Activated T-helper 1 cell treated with anti-CD3 and anti-CD28 coated beads, Interleukin-12 subunit alpha, Interleukin-12 subunit beta, Interleukin-2, Interleukin-4 antibody, amounts not matched to agents 30 ng/mL and 10 ng/mL and 1 ng/mL, durations not matched to agents 14 hours and 24 hours and 36 hours (primary cell): ENCODE results near the gene PLA2G6. TPM values are rescaled to one million over a fixed set of nuclear protein-coding genes. Genes with fewer than 3 reads are reported as not detected.

Experiments used
- total RNA-seq: library from RNA; stranded (reverse); gene quantifications from 2 replicates; pipeline ENCODE4 v1.2.3, GENCODE V29; 2022

The PLA2G6 gene
- total RNA-seq, 1 donor from 2014 or later, result 34.8 TPM

Other genes with a start within 250 kb of the PLA2G6 start
- gene C22orf23, start 228.2 kb downstream of the PLA2G6 start, total RNA-seq, result 0.61 TPM in 1 of 2 replicates, not detected in the other
- 102 and 120 TPM in 2 replicates for gene POLR2F, start 228.1 kb downstream of the PLA2G6 start, total RNA-seq
- not detected in 2 replicates for gene SOX10, start 197.3 kb downstream of the PLA2G6 start, total RNA-seq
- gene PICK1, start 124.4 kb downstream of the PLA2G6 start, total RNA-seq, result 12.0 and 14.8 TPM in 2 replicates
- gene SLC16A8, start 97.6 kb downstream of the PLA2G6 start, total RNA-seq, result 0.34 TPM in 1 of 2 replicates, not detected in the other
- 0.29 and 0.32 TPM in 2 replicates for gene BAIAP2L2, start 71.1 kb downstream of the PLA2G6 start, total RNA-seq
- gene MAFF, start 20.2 kb upstream of the PLA2G6 start, total RNA-seq, result 12.3 and 12.5 TPM in 2 replicates
- 36.6 and 39.1 TPM in 2 replicates for gene TMEM184B, start 91.2 kb upstream of the PLA2G6 start, total RNA-seq
- gene CSNK1E, start 135.6 kb upstream of the PLA2G6 start, total RNA-seq, result 151 and 154 TPM in 2 replicates